Panc1 (cell line): Measurements from ENCODE around the gene SLC6A12.

ENCODE experiments used
- POLR2AphosphoS5 ChIP-seq: IDR thresholded peaks from 2 replicates; pipeline ENCODE4 v1.6.1; 2012; ENCODE audit warnings: mild to moderate bottlenecking, low read depth, low read length, moderate library complexity
- SIN3A ChIP-seq: IDR thresholded peaks from 2 replicates; pipeline ENCODE4 v1.6.1; 2012; ENCODE audit warnings: low read depth, mild to moderate bottlenecking, low read length, moderate library complexity, borderline replicate concordance; ENCODE audit not compliant: insufficient read depth
- TF ChIP-seq, protein P1 (sequence below): fragments of 450-650 bp; IDR thresholded peaks from 2 replicates; pipeline ENCODE4 v1.5.1; 2017; ENCODE audit warnings: mild to moderate bottlenecking

DNA sequence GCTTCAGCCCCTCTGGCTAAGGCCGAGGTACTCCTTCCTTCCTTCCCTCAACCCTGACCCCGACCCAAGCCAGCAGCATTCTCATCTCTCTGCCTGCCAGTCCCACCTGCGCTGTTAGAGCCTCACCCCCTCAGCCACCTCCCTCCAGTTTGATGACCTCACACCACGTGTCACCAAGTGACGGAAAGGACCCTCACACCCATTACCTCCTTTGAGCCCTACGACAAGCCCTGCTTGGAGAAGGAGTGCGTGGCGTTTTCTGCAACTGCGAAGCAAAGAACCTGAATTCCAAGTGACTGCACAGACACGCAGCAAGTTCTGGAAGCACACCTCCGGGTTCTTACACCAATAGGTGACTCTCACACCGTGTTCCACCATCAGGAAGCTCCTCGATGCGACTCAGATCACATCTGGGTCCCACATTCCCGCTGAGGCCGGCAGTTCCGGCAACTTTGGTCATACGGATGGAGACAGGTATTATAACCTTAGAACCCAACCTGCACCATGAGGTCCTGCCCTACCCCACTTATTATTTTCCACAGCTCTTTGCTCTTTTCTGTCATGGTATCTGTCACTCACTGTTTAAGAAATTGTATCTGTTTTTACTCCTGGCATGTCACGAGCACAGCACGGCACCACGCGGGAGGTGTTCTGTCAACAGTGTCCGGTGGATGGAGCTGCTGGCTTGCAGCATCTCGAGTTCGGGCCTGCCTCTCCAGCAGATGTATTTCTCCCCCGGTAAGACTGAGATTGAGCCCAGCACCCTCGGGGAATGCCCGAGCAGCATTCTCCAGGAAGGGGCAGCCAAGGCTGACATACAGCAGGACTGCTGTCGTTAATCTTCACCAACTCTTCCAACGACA is 5.0 kb upstream of the SLC6A12 start:
- TF ChIP-seq, protein P1, sequence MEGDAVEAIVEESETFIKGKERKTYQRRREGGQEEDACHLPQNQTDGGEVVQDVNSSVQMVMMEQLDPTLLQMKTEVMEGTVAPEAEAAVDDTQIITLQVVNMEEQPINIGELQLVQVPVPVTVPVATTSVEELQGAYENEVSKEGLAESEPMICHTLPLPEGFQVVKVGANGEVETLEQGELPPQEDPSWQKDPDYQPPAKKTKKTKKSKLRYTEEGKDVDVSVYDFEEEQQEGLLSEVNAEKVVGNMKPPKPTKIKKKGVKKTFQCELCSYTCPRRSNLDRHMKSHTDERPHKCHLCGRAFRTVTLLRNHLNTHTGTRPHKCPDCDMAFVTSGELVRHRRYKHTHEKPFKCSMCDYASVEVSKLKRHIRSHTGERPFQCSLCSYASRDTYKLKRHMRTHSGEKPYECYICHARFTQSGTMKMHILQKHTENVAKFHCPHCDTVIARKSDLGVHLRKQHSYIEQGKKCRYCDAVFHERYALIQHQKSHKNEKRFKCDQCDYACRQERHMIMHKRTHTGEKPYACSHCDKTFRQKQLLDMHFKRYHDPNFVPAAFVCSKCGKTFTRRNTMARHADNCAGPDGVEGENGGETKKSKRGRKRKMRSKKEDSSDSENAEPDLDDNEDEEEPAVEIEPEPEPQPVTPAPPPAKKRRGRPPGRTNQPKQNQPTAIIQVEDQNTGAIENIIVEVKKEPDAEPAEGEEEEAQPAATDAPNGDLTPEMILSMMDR: no peak
- TF ChIP-seq SIN3A (no peak), POLR2AphosphoS5 (no peak)
